PC-9 (cell line): ENCODE measurements around the gene ITGB8. TPM values are rescaled to one million over a fixed set of nuclear protein-coding genes. Genes with fewer than 3 reads are reported as not detected.

Experiments used
- BruUV-seq: library from RNA; stranded (reverse); fragments of 400-500 nt; replicated peaks from 2 replicates; lab custom pipeline; 2021; lab: Mats Ljungman, UMichigan
- CTCF ChIA-PET: fragments of 300-600 bp; sonication (Branson Sonifier 250); formaldehyde crosslinking; loops from one replicate; lab custom pipeline; 2022; ENCODE audit warnings: antibody characterized with exemption; lab: Charles Lee
- POLR2A ChIA-PET: fragments of 300-600 bp; sonication (Branson Sonifier 250); formaldehyde crosslinking; loops from one replicate; lab custom pipeline; 2022; ENCODE audit warnings: antibody characterized with exemption; ENCODE audit not compliant: unreplicated experiment; lab: Charles Lee
- DNase-seq, 2 experiments: peaks; one replicate each; pipeline versions ENCODE4 v3.0.0 to v3.0.0-alpha.2; 2015 to 2022; ENCODE audit warnings: mixed read lengths in 1 of 2
- H2AFZ ChIP-seq: fragments of 200-600 bp; sonication (generic); 2 replicates; pipeline ENCODE4 v1.8.1; 2017; ENCODE audit warnings: antibody characterized with exemption
- H3F3A ChIP-seq: fragments of 200-600 bp; sonication (generic); 2 replicates; pipeline ENCODE4 v1.8.1; 2017; ENCODE audit warnings: antibody characterized with exemption, mild to moderate bottlenecking, low read depth; ENCODE audit not compliant: insufficient read depth
- H3K27ac ChIP-seq: fragments of 200-600 bp; sonication (generic); 2 replicates; pipeline ENCODE4 v1.6.1; 2016; ENCODE audit warnings: mixed run types
- H3K27me3 ChIP-seq: fragments of 200-600 bp; sonication (generic); 2 replicates; pipeline ENCODE4 v1.6.1; 2016; ENCODE audit warnings: low read depth, mixed run types; ENCODE audit not compliant: insufficient read depth
- H3K36me3 ChIP-seq: fragments of 200-600 bp; sonication (generic); 2 replicates; pipeline ENCODE4 v1.6.1; 2016; ENCODE audit warnings: low read depth, mixed run types
- H3K4me1 ChIP-seq: fragments of 200-600 bp; sonication (generic); replicated peaks from 2 replicates; pipeline ENCODE4 v1.6.1; 2016; ENCODE audit warnings: mixed run types; ENCODE audit not compliant: insufficient read depth
- H3K4me2 ChIP-seq: fragments of 200-600 bp; sonication (generic); 2 replicates; pipeline ENCODE4 v1.6.1; 2017; ENCODE audit warnings: mixed run types
- H3K4me3 ChIP-seq: fragments of 200-600 bp; sonication (generic); 2 replicates; pipeline ENCODE4 v1.6.1; 2016; ENCODE audit warnings: mixed run types
- H3K79me2 ChIP-seq: fragments of 200-600 bp; sonication (generic); 2 replicates; pipeline ENCODE4 v1.6.1; 2017; ENCODE audit warnings: low read depth, mixed run types
- H3K9me2 ChIP-seq: fragments of 200-600 bp; sonication (generic); 2 replicates; pipeline ENCODE4 v1.8.1; 2017; ENCODE audit warnings: mild to moderate bottlenecking; ENCODE audit not compliant: insufficient read depth
- H3K9me3 ChIP-seq: fragments of 200-600 bp; sonication (generic); 2 replicates; pipeline ENCODE4 v1.8.1; 2016; ENCODE audit warnings: low read depth; ENCODE audit not compliant: insufficient read depth
- H4K20me1 ChIP-seq: fragments of 200-600 bp; sonication (generic); 2 replicates; pipeline ENCODE4 v1.8.1; 2017; ENCODE audit not compliant: insufficient read depth
- CTCF ChIP-seq: fragments of 200-600 bp; sonication (generic); conservative IDR thresholded peaks from 2 replicates; pipeline ENCODE4 v1.6.1; 2017; ENCODE audit warnings: mixed run types, antibody characterized with exemption, mild to moderate bottlenecking, moderate library complexity
- EZH2 ChIP-seq: fragments of 200-600 bp; sonication (generic); IDR thresholded peaks from 2 replicates; pipeline ENCODE4 v1.8.0; 2017; ENCODE audit warnings: antibody characterized with exemption, low read depth
- intact Hi-C: fragments of 100-400 bp; cut with micrococcal nuclease; formaldehyde crosslinking; loops from one replicate; pipeline ENCODE4 v1.10.0; 2022; ENCODE audit not compliant: unreplicated experiment
- total RNA-seq: library from RNA; stranded (reverse); gene quantifications from 2 replicates; pipeline ENCODE4 v1.2.3, GENCODE V29; 2021

The ITGB8 gene
- total RNA-seq, 1 experiment from 2014 or later: 20.1 TPM

- intact Hi-C loops: no loop called here
- no peak for TF ChIP-seq EZH2
- Histone ChIP-seq H3K27me3 (no peaks in the 10 kb centered on the region), H3K4me1 (no peaks in the 10 kb centered on the region), H3K36me3 (no peaks in the 10 kb centered on the region), H3K9me3 (peaks cover 5% of the 10 kb centered on the region; the same call in 1 of the 2 replicates), H3K4me2 (no peak overlapping the region), H3K79me2 (no peaks in the 10 kb centered on the region), H4K20me1 (no peaks in the 10 kb centered on the region), H2AFZ (no peak overlapping the region), H3K9me2 (no peaks in the 10 kb centered on the region), H3K27ac (no peak overlapping the region), H3K4me3 (no peak overlapping the region), H3F3A (no peaks in the 10 kb centered on the region)
- no peak for DNase-seq
- no TSS peak for BruUV-seq
- ChIA-PET POLR2A (no interaction called here), CTCF (no interaction called here)
Measured at GRCh38 chr7:20432071-20432470, 101.4 kb downstream of the ITGB8 start.

- H3F3A ChIP-seq: no peaks in the 10 kb centered on the region
- H3K27me3 ChIP-seq: no peaks in the 10 kb centered on the region
- no peaks in the 10 kb centered on the region for H3K9me3 ChIP-seq
- ChIA-PET CTCF (no interaction called here), POLR2A (no interaction called here)
- no TSS peak for BruUV-seq
- no peak overlapping the region for H3K4me3 ChIP-seq
- no peaks in the 10 kb centered on the region for H3K79me2 ChIP-seq
- no peaks in the 10 kb centered on the region for H3K36me3 ChIP-seq
- no peaks in the 10 kb centered on the region for H3K9me2 ChIP-seq
- intact Hi-C loops: no loop called here
- H4K20me1 ChIP-seq: no peaks in the 10 kb centered on the region
- H2AFZ ChIP-seq: no peak overlapping the region
- no peak overlapping the region for H3K4me2 ChIP-seq
- H3K27ac ChIP-seq: no peak overlapping the region
- DNase-seq: no peak
- TF ChIP-seq CTCF: no peak
- no peak for TF ChIP-seq EZH2
- no peaks in the 10 kb centered on the region for H3K4me1 ChIP-seq
Measured at GRCh38 chr7:20435305-20435704, 104.6 kb downstream of the ITGB8 start.

GRCh38 chr7:20438248-20438647, 107.5 kb downstream of the ITGB8 start:
- no peak overlapping the region for H3K4me2 ChIP-seq

More at GRCh38 chr7:20438248-20438647, 107.5 kb downstream of the ITGB8 start:
- no peaks in the 10 kb centered on the region for H3F3A ChIP-seq
- no peak overlapping the region for H3K27ac ChIP-seq
- no peaks in the 10 kb centered on the region for H3K27me3 ChIP-seq
- ChIA-PET POLR2A (interaction anchor here (0.6 kb wide), 1 partner anchor 266 kb away, joined by 4 read pairs; no protein-coding TSS in a partner anchor), CTCF (interaction anchor here (0.7 kb wide), 1 partner anchor 690 kb away, joined by 6 read pairs; no protein-coding TSS in a partner anchor)
- no peaks in the 10 kb centered on the region for H3K9me2 ChIP-seq
- no peaks in the 10 kb centered on the region for H3K9me3 ChIP-seq
- no peak for DNase-seq
- intact Hi-C loops: no loop called here
- H4K20me1 ChIP-seq: no peaks in the 10 kb centered on the region
- no peaks in the 10 kb centered on the region for H3K36me3 ChIP-seq
- BruUV-seq: no TSS peak
- H2AFZ ChIP-seq: no peak overlapping the region
- no peak overlapping the region for H3K4me3 ChIP-seq
- no peaks in the 10 kb centered on the region for H3K79me2 ChIP-seq
- 0 out of 2 replicates have a peak, but pooled peaks cover 5% of the 10 kb centered on the region for H3K4me1 ChIP-seq
- no peak for TF ChIP-seq EZH2
- no peak for TF ChIP-seq CTCF
